Breast epithelium (tissue), 4 donors: ENCODE data around the gene ST8SIA3. TPM values are rescaled to one million over a fixed set of nuclear protein-coding genes. Genes with fewer than 3 reads are reported as not detected.

Experiments used
- DNase-seq, 2 donors: peaks; one replicate each; pipeline ENCODE4 v3.0.0-alpha.2; 2019; ENCODE audit warnings: low spot score in 2 of 2
- H3K27ac ChIP-seq, 2 donors: fragments of 200-600 bp; sonication (generic) in 1 of 2; one replicate each; pipeline ENCODE4 v1.5.1; 2016 to 2019; ENCODE audit warnings: mild to moderate bottlenecking in 1 of 2
- H3K27me3 ChIP-seq, 2 donors: fragments of 200-600 bp; sonication (generic) in 1 of 2; one replicate each; pipeline versions ENCODE4 v1.5.1 to v1.6.0; 2017 to 2019; ENCODE audit warnings: control low read depth in 1 of 2, mild to moderate bottlenecking in 1 of 2
- H3K36me3 ChIP-seq: fragments of 200-600 bp; one replicate; pipeline ENCODE4 v1.5.1; 2019
- H3K4me1 ChIP-seq, 2 donors: fragments of 200-600 bp; sonication (generic); one replicate each; pipeline ENCODE4 v1.5.1; 2016 to 2019; ENCODE audit warnings: control low read depth in 1 of 2
- H3K4me3 ChIP-seq, 3 donors: fragments of 200-600 bp; sonication (generic); 1 replicate in 2 of 3; 2 replicates in 1 of 3; pipeline ENCODE4 v1.5.1; 2016 to 2019; ENCODE audit warnings: mild to moderate bottlenecking in 3 of 3, moderate library complexity in 2 of 3
- H3K9me3 ChIP-seq, 2 donors: fragments of 200-600 bp; sonication (generic) in 1 of 2; one replicate each; pipeline ENCODE4 v1.5.1; 2016 to 2019; ENCODE audit warnings: control low read depth in 1 of 2
- CTCF ChIP-seq, 3 donors: fragments of 450-650 bp; IDR thresholded peaks; one replicate each; pipeline ENCODE4 v1.5.1; 2016 to 2017; ENCODE audit warnings: antibody characterized with exemption in 3 of 3, mild to moderate bottlenecking in 3 of 3, moderate library complexity in 3 of 3
- POLR2A ChIP-seq: fragments of 450-650 bp; IDR thresholded peaks from one replicate; pipeline ENCODE4 v1.6.1; 2016; ENCODE audit warnings: antibody characterized with exemption, mild to moderate bottlenecking, moderate library complexity
- POLR2AphosphoS5 ChIP-seq, 3 donors: sonication (generic); formaldehyde crosslinking; IDR thresholded peaks; one replicate each; pipeline ENCODE4 v1.6.1; 2017; ENCODE audit warnings: antibody characterized with exemption in 3 of 3
- intact Hi-C: fragments of 100-400 bp; cut with DNase I; formaldehyde crosslinking; loops from one replicate; pipeline ENCODE4 v1.15.1; 2023; ENCODE audit warnings: low total_unique reads
- total RNA-seq, 3 donors: library from RNA; depleted of rRNA; stranded (reverse); fragments of >200 nt; gene quantifications; one replicate each; pipeline ENCODE4 v1.1.0, GENCODE V29; 2016

The ST8SIA3 gene
- total RNA-seq, 3 donors from 2014 or later = not detected

- Histone ChIP-seq H3K27me3 (peaks cover 0 to 16% of the 10 kb centered on the region in 2 donors), H3K4me1 (no peaks in the 10 kb centered on the region), H3K36me3 (no peaks in the 10 kb centered on the region), H3K27ac (no peak overlapping the region), H3K4me3 (no peak overlapping the region), H3K9me3 (no peaks in the 10 kb centered on the region)
- intact Hi-C loops = no loop called here
- TF ChIP-seq CTCF (IDR thresholded peaks at IDR 0.05) = no peak
- no peak for DNase-seq
These were observed 12.1 kb downstream of the ST8SIA3 start for GRCh38 chr18:57364460-57364859.

- peaks cover 0 to 9% of the 10 kb centered on the region in 2 donors for H3K27me3 ChIP-seq
- intact Hi-C loops = no loop called here
- no peaks in the 10 kb centered on the region for H3K36me3 ChIP-seq
- no peak overlapping the region for H3K27ac ChIP-seq
- no peaks in the 10 kb centered on the region for H3K9me3 ChIP-seq
- H3K4me3 ChIP-seq = no peak overlapping the region
- DNase-seq = no peak
- no peaks in the 10 kb centered on the region for H3K4me1 ChIP-seq
- TF ChIP-seq CTCF (IDR thresholded peaks at IDR 0.05) (no peak), POLR2A (no peak), POLR2AphosphoS5 (IDR thresholded peaks at IDR 0.05) (no peak)
These were observed 14.2 kb downstream of the ST8SIA3 start for GRCh38 chr18:57366528-57367081.

- H3K4me1 ChIP-seq = no peaks in the 10 kb centered on the region
- H3K9me3 ChIP-seq = no peaks in the 10 kb centered on the region
- intact Hi-C loops = no loop called here
- TF ChIP-seq POLR2AphosphoS5 (IDR thresholded peaks at IDR 0.05) (no peak), POLR2A (no peak), CTCF (IDR thresholded peaks at IDR 0.05) (no peak)
- no peaks in the 10 kb centered on the region for H3K36me3 ChIP-seq
- no peak overlapping the region for H3K27ac ChIP-seq
- no peak overlapping the region for H3K4me3 ChIP-seq
- DNase-seq = no peak
- H3K27me3 ChIP-seq = peaks cover 0 to 9% of the 10 kb centered on the region in 2 donors
These were observed 20.1 kb downstream of the ST8SIA3 start for GRCh38 chr18:57372444-57372843.

GRCh38 chr18:57373017-57373416 lies 20.7 kb downstream of the ST8SIA3 start:
- Histone ChIP-seq H3K9me3 (no peaks in the 10 kb centered on the region), H3K4me1 (no peaks in the 10 kb centered on the region), H3K27ac (no peak overlapping the region), H3K36me3 (no peaks in the 10 kb centered on the region), H3K27me3 (peaks cover 0 to 7% of the 10 kb centered on the region in 2 donors), H3K4me3 (no peak overlapping the region)
- intact Hi-C loops = no loop called here
- DNase-seq = no peak
- TF ChIP-seq CTCF (IDR thresholded peaks at IDR 0.05) = no peak
- TF ChIP-seq POLR2AphosphoS5 (IDR thresholded peaks at IDR 0.05) = no peak
- TF ChIP-seq POLR2A = no peak

- DNase-seq = no peak
- intact Hi-C loops = no loop called here
These were observed 24.1 kb downstream of the ST8SIA3 start for GRCh38 chr18:57376503-57376902.

More at GRCh38 chr18:57376503-57376902, 24.1 kb downstream of the ST8SIA3 start:
- Histone ChIP-seq H3K27me3 (no peaks in the 10 kb centered on the region), H3K4me1 (no peaks in the 10 kb centered on the region), H3K9me3 (peaks cover 0 to 5% of the 10 kb centered on the region in 2 donors), H3K27ac (no peak overlapping the region), H3K36me3 (no peaks in the 10 kb centered on the region), H3K4me3 (no peak overlapping the region)
- TF ChIP-seq CTCF (IDR thresholded peaks at IDR 0.05) = no peak
- TF ChIP-seq POLR2A = no peak
- TF ChIP-seq POLR2AphosphoS5 (IDR thresholded peaks at IDR 0.05) = no peak
